Ovary (tissue), 9 donors: ENCODE data around the gene MUSK. TPM values are rescaled to one million over a fixed set of nuclear protein-coding genes. Genes with fewer than 3 reads are reported as not detected.

Source experiments
- DNase-seq, 5 donors: peaks; one replicate each; pipeline ENCODE4 v3.0.0-alpha.2; 2019 to 2020
- H3K27ac ChIP-seq, 2 donors: fragments of 200-600 bp; one replicate each; pipeline versions ENCODE4 v1.5.1 to v1.8.0; 2019 to 2022
- H3K27me3 ChIP-seq: fragments of 200-600 bp; one replicate; pipeline ENCODE4 v1.8.0; 2022
- H3K36me3 ChIP-seq: fragments of 200-600 bp; sonication (generic); one replicate; pipeline ENCODE4 v1.5.1; 2019
- H3K4me1 ChIP-seq: one replicate; pipeline ENCODE4 v1.8.1; 2013; ENCODE audit warnings: mild to moderate bottlenecking, moderate library complexity; ENCODE audit not compliant: insufficient read depth
- H3K4me3 ChIP-seq: fragments of 200-600 bp; sonication (generic); one replicate; pipeline ENCODE4 v1.5.1; 2017
- H3K9me3 ChIP-seq, 2 donors: fragments of 200-600 bp in 1 of 2; sonication (generic) in 1 of 2; one replicate each; pipeline versions ENCODE4 v1.5.1 to v1.8.1; 2013 to 2019; ENCODE audit warnings: mild to moderate bottlenecking in 1 of 2, moderate library complexity in 1 of 2
- EP300 ChIP-seq: sonication (generic); formaldehyde crosslinking; IDR thresholded peaks from one replicate; pipeline ENCODE4 v1.6.1; 2017; ENCODE audit warnings: antibody characterized with exemption
- POLR2A ChIP-seq: fragments of 450-650 bp; IDR thresholded peaks from one replicate; pipeline ENCODE4 v1.6.1; 2017; ENCODE audit warnings: antibody characterized with exemption, mild to moderate bottlenecking, moderate library complexity
- WGBS, 3 donors: extraction: QIAGEN DNeasy Blood & Tissue Kit in 1 of 3; methylation state at CpG; one replicate each; pipeline versions ENCODE4 v1.1.5 to v1.1.7; 2013 to 2017; 5-methylcytosine and 5-hydroxymethylcytosine counted together
- intact Hi-C, 4 donors: fragments of 100-400 bp; cut with DNase I; formaldehyde crosslinking; loops; one replicate each; pipeline versions ENCODE4 v1.11.0 to v1.15.1; 2022 to 2023
- polyA plus RNA-seq, 2 donors: library from polyadenylated mRNA; stranded (reverse); fragments of 200-250 nt in 1 of 2; fragments of 350-450 nt in 1 of 2; fragmentation: Illumina TruSeq in 1 of 2; extraction: RNeasy Lipid Tissue Mini Kit (QIAGEN cat#74804) in 1 of 2; gene quantifications; one replicate each; pipeline ENCODE4 v1.2.3, GENCODE V29; 2013 to 2014
- total RNA-seq, 7 donors: library from RNA; depleted of rRNA in 2 of 7; stranded (reverse); fragments of >200 nt in 2 of 7; fragmentation: NEBNext Ultra II Directional in 3 of 7; extraction: Animal tissue kit (Norgen Biotek cat#: 25700) in 3 of 7; gene quantifications; one replicate each; pipeline versions ENCODE4 v1.1.0 to v1.2.4, GENCODE V29; 2016 to 2023
- TF ChIP-seq, protein P1 (sequence below), 3 donors: fragments of 450-650 bp in 2 of 3; fragments of 200-600 bp in 1 of 3; IDR thresholded peaks; one replicate each; pipeline versions ENCODE4 v1.5.1 to v1.8.0; 2016 to 2022; ENCODE audit warnings: antibody characterized with exemption in 3 of 3, mild to moderate bottlenecking in 1 of 3
- donor health status: DM: no; HTN: no; CAD: no; lungs with moderate emphysema.
- donor health status: DM: no; HTN: no; CAD: no.
- donor health status: Bipolar disorder and iron deficiency.
- donor health status: DM: yes; HTN: yes; CAD: no.
- donor health status: DM: no; HTN: no; CAD: no.
- donor health status: DM: yes; HTN: yes; CAD: no.

Gene MUSK
- total and polyA plus RNA-seq, 9 donors, result 0.10 to 0.91 (median 0.17) TPM; not detected in 1

DNA sequence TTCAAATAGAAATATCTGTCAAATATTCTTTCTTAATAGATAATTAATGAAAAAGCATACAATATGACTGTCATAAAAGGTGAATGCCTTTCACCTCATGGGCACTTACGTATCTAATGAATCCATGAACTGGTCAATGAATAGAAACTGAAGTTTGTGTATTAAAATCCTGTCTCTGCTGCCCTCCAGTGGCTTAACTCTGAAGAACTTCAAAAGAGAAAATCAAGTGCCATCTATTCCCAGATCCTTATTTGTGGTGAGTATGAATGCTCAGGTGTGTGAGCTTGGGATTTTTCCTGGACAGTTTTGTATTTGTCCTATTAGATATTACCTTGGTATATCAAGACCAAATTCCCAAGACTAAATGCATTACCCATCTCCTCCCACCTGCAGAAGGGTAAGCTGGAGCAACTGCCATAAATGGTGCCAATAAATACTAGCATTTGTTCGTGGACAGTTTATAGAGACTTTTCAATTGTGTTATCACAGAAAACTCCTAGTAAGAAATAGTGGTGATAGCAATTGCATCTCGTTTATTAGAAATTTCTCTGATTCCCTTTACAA, 45.0 kb upstream of the MUSK start:
- DNase-seq, result peak in 1 of 5 donors; percentile 41
- intact Hi-C loops, result no loop called here
- Histone ChIP-seq H3K4me3 (no peak overlapping the region), H3K27me3 (no peaks in the 10 kb centered on the region), H3K4me1 (peaks cover 4% of the 10 kb centered on the region), H3K9me3 (no peaks in the 10 kb centered on the region), H3K27ac (no peak overlapping the region), H3K36me3 (no peaks in the 10 kb centered on the region)
- no peak for TF ChIP-seq POLR2A
- TF ChIP-seq EP300, result no peak
- TF ChIP-seq, protein P1, sequence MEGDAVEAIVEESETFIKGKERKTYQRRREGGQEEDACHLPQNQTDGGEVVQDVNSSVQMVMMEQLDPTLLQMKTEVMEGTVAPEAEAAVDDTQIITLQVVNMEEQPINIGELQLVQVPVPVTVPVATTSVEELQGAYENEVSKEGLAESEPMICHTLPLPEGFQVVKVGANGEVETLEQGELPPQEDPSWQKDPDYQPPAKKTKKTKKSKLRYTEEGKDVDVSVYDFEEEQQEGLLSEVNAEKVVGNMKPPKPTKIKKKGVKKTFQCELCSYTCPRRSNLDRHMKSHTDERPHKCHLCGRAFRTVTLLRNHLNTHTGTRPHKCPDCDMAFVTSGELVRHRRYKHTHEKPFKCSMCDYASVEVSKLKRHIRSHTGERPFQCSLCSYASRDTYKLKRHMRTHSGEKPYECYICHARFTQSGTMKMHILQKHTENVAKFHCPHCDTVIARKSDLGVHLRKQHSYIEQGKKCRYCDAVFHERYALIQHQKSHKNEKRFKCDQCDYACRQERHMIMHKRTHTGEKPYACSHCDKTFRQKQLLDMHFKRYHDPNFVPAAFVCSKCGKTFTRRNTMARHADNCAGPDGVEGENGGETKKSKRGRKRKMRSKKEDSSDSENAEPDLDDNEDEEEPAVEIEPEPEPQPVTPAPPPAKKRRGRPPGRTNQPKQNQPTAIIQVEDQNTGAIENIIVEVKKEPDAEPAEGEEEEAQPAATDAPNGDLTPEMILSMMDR (IDR thresholded peaks at IDR 0.05), result peak; percentile 16 to 45 (median 25)
- 21 to 26% (median 24%) methylated on average over 3 of the region's 3 CpGs for WGBS, 3 donors

DNA sequence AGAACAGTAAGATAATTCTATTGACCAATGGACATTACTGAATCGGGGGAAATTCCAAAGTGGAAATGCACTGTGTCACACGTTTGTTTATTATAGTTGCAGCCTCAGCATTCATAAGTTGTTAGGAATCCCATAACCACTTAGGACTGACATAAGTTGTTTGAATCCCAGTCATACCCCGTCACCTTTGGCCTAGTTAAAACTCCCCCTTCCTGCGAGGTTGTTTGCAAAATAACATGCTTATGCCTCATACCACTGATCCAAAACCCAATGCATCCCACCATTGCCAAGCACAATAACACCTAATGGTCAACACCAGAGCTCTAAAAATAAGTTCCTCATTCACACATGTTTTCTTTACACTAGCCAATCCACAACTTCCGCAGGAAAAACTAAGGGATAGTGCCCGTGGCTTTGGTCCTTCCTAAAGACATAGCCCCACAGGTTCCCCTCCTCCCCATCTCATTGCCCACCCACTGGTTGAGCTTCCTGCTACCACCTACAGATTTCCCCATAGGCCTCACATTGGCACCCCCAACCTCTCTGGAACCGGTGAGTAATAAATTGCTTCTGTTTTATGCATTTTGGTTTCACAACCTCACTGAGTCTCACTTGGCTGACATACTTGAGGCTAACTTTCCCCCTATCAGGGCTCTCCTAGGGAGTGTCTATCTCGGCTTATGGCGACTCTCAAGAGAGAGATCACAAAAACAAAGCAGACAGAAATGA, 42.3 kb upstream of the MUSK start:
- H3K4me1 ChIP-seq, result peaks cover 4% of the 10 kb centered on the region
- no peaks in the 10 kb centered on the region for H3K9me3 ChIP-seq
- H3K27me3 ChIP-seq, result no peaks in the 10 kb centered on the region
- DNase-seq, result no peak
- 21 to 47% (median 33%) methylated on average over 9 of the region's 9 CpGs for WGBS, 3 donors
- intact Hi-C loops, result no loop called here
- TF ChIP-seq EP300 (no peak), POLR2A (no peak)
- TF ChIP-seq, protein P1 (IDR thresholded peaks at IDR 0.05), result no peak
- no peak overlapping the region for H3K4me3 ChIP-seq
- H3K27ac ChIP-seq, result no peak overlapping the region
- no peaks in the 10 kb centered on the region for H3K36me3 ChIP-seq

DNA sequence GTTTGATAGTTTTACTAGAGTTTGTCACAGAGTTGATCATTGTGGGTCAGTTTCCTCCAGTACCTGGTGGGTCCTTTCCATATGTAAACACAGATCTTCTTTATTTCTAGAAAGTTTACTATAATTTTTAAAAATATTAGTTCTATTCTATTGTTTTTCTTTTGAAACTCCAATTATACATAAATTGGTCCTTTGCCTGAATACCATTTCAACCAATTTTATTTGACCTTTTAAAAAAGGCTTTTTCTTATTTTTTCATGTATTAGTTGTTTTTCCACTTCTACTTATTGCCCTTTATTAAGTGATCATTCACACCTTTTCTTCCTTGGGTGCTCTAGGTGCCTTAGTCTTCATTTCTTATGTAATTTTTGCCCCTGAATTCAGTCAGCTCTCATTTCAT, 33.0 kb upstream of the MUSK start:
- Histone ChIP-seq H3K27ac (no peak overlapping the region), H3K4me1 (no peaks in the 10 kb centered on the region), H3K9me3 (no peaks in the 10 kb centered on the region), H3K27me3 (no peaks in the 10 kb centered on the region), H3K4me3 (no peak overlapping the region), H3K36me3 (no peaks in the 10 kb centered on the region)
- intact Hi-C loops, result loop anchor here in 3 of 4 donors (5.0 kb wide), 2 partner anchors 662 to 667 kb away; no protein-coding TSS in a partner anchor
- no peak for DNase-seq
- TF ChIP-seq POLR2A (no peak), EP300 (no peak)
- TF ChIP-seq, protein P1 (IDR thresholded peaks at IDR 0.05), result no peak

DNA sequence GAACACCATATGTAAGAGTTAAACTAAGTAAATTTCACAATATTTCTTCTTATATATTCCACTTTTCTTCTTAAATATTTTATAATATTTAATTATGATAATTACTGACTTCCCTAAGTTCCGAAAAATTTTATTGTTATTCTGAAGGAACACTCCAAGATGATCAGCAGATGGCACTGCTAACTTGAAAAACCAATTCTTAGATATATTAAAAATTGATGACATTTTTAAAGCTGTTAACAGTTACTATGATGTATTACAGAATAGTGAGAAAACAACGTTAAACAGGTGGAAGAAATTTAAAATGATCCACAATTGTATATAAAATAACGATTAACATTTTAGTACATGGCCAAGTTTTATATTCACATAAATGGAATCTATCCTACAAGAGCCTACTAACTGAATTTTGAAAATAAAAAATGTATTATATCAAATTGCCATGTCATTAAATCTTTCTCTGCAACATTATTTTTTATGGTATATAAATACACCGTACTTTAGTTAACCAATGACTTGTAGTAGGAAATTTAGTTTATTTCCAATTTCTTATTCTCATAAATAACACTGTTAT, 30.1 kb upstream of the MUSK start:
- Histone ChIP-seq H3K36me3 (no peaks in the 10 kb centered on the region), H3K4me3 (no peak overlapping the region), H3K27me3 (no peaks in the 10 kb centered on the region), H3K9me3 (no peaks in the 10 kb centered on the region), H3K4me1 (no peaks in the 10 kb centered on the region), H3K27ac (no peak overlapping the region)
- intact Hi-C loops, result loop anchor here in 3 of 4 donors (5.0 kb wide), 2 partner anchors 659 to 664 kb away; no protein-coding TSS in a partner anchor
- WGBS, 3 donors, result 28 to 35% (median 35%) methylated on average over 4 of the region's 4 CpGs
- TF ChIP-seq POLR2A (no peak), EP300 (no peak)
- TF ChIP-seq, protein P1 (IDR thresholded peaks at IDR 0.05), result peak; percentile 21 to 59 (median 27)
- no peak for DNase-seq
